Fibroblast of mammary gland (primary cell): ENCODE measurements around the gene SMYD3.

Experiments
- DNase-seq: peaks from one replicate; pipeline ENCODE4 v3.0.0-alpha.2; 2010; ENCODE audit warnings: low read depth
- H3K4me3 ChIP-seq: 2 replicates; pipeline ENCODE4 v1.5.1; 2011; ENCODE audit warnings: low read depth, mild to moderate bottlenecking, low read length, moderate library complexity; ENCODE audit not compliant: control insufficient read depth
- TF ChIP-seq, protein P1 (sequence below): conservative IDR thresholded peaks from 2 replicates; pipeline ENCODE4 v1.5.1; 2011; ENCODE audit warnings: low read depth, low read length, inconsistent platforms; ENCODE audit not compliant: control insufficient read depth, insufficient read depth

Gene SMYD3

DNA sequence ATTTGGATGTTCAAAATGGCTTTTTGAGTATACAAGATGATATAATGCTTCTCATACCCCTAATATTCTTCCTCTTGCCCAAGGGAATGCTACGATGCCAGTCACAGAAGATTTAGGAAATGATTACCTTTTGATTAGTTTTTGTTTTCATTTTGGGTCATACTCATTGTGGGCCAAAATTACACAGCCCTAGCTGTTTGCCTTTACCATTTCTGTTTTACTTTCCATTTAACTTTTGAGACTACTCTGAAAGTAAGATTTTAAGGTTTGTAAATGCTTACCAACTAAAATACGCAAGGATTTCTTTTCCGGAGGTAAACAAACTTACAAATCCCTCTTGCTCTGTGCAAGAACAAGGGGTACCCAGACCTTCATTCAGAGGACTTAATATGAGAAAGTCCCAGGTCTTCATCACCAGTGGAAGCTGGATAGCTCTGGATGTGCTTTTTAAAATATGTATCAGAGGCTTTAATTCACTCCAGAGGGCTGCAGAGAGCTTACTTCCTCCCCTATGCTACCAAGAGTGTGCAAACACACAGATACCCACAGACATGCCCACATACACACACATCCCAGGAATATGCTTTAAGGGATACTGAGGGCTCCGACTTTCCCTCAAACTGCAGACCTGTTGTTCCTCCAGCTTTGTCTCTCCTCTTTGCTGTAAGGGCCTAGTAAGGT lies 631.4 kb downstream of the SMYD3 start:
- TF ChIP-seq, protein P1, sequence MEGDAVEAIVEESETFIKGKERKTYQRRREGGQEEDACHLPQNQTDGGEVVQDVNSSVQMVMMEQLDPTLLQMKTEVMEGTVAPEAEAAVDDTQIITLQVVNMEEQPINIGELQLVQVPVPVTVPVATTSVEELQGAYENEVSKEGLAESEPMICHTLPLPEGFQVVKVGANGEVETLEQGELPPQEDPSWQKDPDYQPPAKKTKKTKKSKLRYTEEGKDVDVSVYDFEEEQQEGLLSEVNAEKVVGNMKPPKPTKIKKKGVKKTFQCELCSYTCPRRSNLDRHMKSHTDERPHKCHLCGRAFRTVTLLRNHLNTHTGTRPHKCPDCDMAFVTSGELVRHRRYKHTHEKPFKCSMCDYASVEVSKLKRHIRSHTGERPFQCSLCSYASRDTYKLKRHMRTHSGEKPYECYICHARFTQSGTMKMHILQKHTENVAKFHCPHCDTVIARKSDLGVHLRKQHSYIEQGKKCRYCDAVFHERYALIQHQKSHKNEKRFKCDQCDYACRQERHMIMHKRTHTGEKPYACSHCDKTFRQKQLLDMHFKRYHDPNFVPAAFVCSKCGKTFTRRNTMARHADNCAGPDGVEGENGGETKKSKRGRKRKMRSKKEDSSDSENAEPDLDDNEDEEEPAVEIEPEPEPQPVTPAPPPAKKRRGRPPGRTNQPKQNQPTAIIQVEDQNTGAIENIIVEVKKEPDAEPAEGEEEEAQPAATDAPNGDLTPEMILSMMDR: no peak
- no peak overlapping the region for H3K4me3 ChIP-seq

DNA sequence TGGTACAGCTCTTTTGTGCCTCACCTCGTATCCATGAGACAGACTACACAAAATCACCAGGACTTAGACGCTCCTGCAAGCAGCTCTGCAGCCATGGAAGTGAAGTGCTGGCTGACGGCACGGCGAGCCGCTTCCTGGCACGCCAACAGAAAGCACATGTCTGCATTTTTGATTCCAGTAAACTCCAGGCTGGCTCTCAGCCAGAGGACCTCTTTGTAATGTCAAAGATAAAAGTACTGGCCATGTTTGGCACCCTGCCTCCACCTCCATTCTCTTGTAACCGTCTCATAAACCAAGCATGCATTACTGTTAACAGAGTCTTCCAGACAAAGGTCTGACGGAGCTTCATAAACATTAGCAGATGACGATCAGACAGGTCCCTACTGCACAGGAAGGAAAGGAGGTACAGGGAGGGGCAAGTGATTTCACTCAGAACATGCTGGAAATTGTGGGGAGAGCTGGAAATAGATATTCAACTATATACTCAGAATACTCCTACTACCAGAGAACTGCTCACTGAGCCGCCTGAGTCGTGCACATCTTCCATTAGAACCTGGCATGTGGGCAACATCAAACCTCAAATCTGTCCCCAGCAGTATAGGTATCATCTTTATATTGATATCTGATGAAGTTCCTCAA lies 632.0 kb downstream of the SMYD3 start:
- TF ChIP-seq, protein P1: no peak
- no peak overlapping the region for H3K4me3 ChIP-seq
- DNase-seq: peak; percentile 99

More for the DNA sequence above, 631.4 kb downstream of the SMYD3 start:
- DNase-seq: no peak

DNA sequence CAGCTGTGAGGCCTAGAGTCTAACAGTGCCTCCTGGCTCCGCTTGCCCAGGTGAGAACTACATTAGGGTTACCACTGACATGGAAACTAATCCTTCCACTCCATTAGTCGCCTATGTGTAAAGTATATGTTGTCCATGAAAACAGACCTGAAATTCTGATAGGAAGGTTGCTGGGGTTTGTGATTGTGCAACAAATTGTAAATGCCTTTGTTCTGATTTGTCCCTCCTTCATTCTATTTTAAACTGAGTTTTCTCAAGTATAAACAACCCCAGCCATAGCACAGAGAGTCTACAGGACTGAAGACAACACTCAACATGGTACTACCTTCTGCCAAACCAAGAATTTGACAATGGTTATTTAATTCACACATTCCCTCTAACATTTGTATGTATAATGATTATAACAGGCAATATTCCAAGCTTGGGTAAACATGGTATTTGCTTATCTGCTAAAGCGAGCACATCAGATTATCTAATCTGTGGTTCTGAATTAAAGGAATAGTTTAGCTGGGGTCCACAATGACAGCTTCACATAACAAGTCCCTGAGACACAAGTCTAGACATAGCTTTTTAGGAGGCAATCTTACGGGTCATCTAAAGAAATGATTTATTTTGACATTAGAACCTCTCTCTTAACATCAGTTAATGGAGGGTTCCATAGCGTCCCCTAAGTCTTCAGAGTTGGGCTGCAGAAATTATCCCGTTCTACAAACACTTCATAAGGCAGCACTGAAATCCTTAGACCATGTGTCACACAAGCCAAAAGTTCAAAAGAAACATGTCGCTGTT lies 633.0 kb downstream of the SMYD3 start:
- H3K4me3 ChIP-seq: no peak overlapping the region
- DNase-seq: peak; percentile 32
- TF ChIP-seq, protein P1: no peak

DNA sequence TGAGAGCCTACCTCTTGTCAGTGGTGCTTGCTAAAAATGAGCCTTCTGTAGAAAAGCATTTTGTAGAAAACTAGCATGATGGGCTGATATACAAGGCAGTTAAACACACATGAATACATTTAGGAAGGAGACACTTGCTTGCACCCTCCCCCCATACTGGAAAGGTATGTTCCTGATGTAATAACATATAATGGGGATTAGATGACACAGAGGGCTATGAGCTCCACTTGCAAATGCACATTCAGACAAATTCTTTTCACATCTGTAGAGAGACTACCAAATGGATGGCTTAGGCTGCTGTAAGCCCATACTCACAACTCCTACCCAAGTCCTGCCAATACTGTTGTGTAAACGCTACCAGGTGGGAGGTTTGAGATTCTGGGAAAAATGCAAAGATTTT lies 634.0 kb downstream of the SMYD3 start:
- DNase-seq: no peak
- TF ChIP-seq, protein P1: no peak
- no peak overlapping the region for H3K4me3 ChIP-seq

DNA sequence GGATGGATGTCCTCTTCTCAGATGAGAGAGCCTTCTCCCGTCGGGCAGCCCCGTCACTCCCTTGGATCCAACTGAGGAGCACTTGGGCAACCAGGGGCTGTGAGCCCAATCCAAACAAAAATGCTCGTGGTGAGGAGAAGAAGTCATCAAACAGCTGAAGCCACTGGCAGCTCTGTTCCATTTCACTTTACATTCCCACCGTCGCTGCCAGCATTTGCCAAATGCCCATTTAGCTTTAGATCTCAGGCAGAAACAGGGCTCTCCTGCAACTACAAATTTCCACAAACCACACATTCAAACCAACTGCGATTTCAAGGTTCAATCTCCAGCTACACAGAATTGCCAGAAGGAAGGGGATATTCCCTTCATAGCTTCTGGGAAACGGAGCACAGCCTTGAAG lies 634.6 kb downstream of the SMYD3 start:
- H3K4me3 ChIP-seq: no peak overlapping the region
- TF ChIP-seq, protein P1: no peak
- no peak for DNase-seq

DNA sequence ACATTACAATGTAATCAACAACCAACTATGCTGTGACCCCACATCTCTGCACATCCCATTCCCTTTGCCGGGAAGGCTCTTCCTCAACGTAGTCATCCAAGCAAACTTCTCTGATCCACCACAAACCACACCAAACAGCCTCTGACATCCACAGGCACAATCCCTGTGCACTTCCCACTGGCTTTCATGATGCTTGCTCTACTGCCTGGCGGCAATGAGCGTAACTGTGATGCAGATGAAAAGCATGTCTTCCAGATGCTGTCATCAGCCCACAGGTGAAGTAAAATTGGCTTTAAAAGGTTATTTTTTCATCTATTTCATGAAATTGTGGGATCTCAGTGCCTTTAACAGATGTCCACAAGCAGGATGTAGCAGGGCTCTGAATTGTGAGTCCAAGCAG lies 635.2 kb downstream of the SMYD3 start:
- TF ChIP-seq, protein P1: no peak
- H3K4me3 ChIP-seq: no peak overlapping the region
- DNase-seq: peak; percentile 67
